Raji (cell line): ENCODE measurements around the gene RABEPK.

Source experiments
- POLR2A ChIP-seq: IDR thresholded peaks from 2 replicates; pipeline ENCODE4 v1.6.1; 2011; ENCODE audit warnings: low read depth, low read length, control low read depth; ENCODE audit not compliant: insufficient read depth

Gene RABEPK

GRCh38 chr9:125269014-125269397 is 68.7 kb downstream of the RABEPK start:
- TF ChIP-seq POLR2A: no peak

GRCh38 chr9:125271081-125271480 is 70.7 kb downstream of the RABEPK start:
- TF ChIP-seq POLR2A: no peak

- no peak for TF ChIP-seq POLR2A
Observed at GRCh38 chr9:125272697-125273096, 72.4 kb downstream of the RABEPK start.

- TF ChIP-seq POLR2A: no peak
Observed at GRCh38 chr9:125276771-125277170, 76.4 kb downstream of the RABEPK start.

- TF ChIP-seq POLR2A: no peak
Observed at GRCh38 chr9:125277411-125277810, 77.1 kb downstream of the RABEPK start.

GRCh38 chr9:125280945-125281344 is 80.6 kb downstream of the RABEPK start:
- TF ChIP-seq POLR2A: no peak
